ENCODE data around the gene MRC2.

- no peak for TF ChIP-seq EZH2phosphoT487 (IDR thresholded peaks at IDR 0.05; ENCODE audit: low read depth, severe bottlenecking, unreplicated experiment)
- no peak for TF ChIP-seq CTCF (IDR thresholded peaks at IDR 0.05; ENCODE audit: poor library complexity)
- no peak for TF ChIP-seq EZH2 (IDR thresholded peaks at IDR 0.05; ENCODE audit: borderline replicate concordance)
Measured at GRCh38 chr17:62611292-62611691, 16.2 kb upstream of the MRC2 start.

All from hepatocyte (in vitro differentiated cells).